IMR-90 (cell line): ENCODE results near the gene ADRA2C.

ENCODE experiments used
- BHLHE40 ChIP-seq: fragments of 150-350 bp; IDR thresholded peaks from 2 replicates; pipeline ENCODE4 v1.6.1; 2016; ENCODE audit warnings: mild to moderate bottlenecking, low read depth, low read length
- TF ChIP-seq, protein P1 (sequence below): conservative IDR thresholded peaks from 2 replicates; pipeline ENCODE4 v1.5.1; 2012; ENCODE audit warnings: mild to moderate bottlenecking, low read depth, low read length, improper control_type of control experiment

DNA sequence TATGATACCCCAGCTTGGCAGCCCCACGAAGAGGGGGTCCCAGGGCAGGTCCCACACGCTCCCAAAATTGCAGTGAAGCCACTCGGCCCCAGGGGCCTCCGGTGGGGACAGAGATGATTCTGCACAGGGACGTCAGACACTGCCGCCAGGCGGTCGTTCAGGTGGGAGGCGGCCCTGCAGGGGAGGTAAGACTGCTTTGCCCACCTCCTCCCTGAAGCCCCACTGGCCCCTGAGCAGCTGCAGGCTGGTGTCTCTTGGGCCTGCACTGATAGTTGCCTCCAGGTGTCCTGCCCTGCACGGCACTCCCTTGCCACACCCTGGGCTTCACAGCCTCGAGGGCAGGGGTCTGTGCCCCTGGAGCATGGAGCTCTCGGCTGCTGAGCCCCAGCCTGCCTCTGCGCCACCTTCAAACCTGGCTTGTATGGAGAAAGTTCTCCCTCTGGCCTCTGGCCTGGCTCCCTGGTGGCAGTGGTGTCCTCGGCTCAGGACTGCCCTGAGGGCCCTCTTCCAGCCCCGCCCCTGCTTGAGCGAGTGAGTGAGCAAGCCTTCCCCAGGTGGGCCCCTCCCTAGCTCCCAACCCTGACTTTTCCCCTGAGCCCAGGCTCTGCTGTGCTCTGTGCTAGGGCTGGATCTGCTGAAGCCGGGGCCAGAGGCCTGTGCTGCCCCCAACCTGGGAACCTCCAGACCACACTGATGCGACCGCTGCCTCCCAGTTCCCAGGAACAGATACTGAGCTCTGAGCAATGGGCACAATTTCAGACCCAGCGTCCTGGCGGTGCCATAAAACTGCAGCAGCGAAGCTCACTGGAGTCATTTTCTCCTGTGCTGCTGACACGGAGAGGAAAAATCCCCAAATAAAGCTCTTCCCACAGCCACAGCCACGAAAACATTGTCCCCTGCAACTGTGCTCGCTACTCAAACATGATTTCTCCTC is 16.1 kb downstream of the ADRA2C start:
- TF ChIP-seq, protein P1, sequence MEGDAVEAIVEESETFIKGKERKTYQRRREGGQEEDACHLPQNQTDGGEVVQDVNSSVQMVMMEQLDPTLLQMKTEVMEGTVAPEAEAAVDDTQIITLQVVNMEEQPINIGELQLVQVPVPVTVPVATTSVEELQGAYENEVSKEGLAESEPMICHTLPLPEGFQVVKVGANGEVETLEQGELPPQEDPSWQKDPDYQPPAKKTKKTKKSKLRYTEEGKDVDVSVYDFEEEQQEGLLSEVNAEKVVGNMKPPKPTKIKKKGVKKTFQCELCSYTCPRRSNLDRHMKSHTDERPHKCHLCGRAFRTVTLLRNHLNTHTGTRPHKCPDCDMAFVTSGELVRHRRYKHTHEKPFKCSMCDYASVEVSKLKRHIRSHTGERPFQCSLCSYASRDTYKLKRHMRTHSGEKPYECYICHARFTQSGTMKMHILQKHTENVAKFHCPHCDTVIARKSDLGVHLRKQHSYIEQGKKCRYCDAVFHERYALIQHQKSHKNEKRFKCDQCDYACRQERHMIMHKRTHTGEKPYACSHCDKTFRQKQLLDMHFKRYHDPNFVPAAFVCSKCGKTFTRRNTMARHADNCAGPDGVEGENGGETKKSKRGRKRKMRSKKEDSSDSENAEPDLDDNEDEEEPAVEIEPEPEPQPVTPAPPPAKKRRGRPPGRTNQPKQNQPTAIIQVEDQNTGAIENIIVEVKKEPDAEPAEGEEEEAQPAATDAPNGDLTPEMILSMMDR = no peak
- no peak for TF ChIP-seq BHLHE40
